GM21529 (cell line): Measurements from ENCODE around the gene PPP2CA.
"Not testable (repeated sequence)": the region's sequence is repeated elsewhere in the genome, so short reads cannot be mapped to it uniquely, and the experiment has no call there.

Experiments used
- ATAC-seq: cut with Tn5 transposase; IDR thresholded peaks from one replicate; pipeline ENCODE4 v1.9.1; 2021; ENCODE audit not compliant: unreplicated experiment

PPP2CA gene

GRCh38 chr5:134245692-134246091, 19.8 kb upstream of the PPP2CA start:
- no peak for ATAC-seq

DNA sequence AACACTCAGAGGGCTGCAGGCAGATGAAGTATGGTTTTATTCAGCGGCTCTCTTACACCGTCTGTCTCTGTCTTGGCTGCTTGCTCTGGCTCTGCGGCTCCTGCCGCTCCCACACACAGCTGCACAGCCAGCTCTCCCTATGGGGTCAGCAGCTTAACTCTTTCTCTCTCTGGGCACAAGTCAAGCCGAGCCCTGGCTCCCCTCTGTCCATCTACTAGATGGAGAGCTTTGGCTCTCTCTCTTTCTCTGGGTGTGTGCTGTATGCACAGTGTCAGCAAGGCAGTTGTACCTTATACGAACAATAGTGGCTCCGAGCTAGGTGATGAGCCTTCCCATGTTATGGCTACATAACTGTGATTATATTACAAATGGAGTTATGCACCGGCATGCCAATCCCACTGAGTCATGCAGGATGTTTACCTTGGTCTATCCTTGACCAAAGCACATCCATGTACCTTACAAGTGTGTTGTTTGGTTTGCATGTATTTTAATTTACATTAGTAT, 19.3 kb upstream of the PPP2CA start:
- ATAC-seq = no peak

GRCh38 chr5:134242146-134242545, 16.3 kb upstream of the PPP2CA start:
- no peak for ATAC-seq

DNA sequence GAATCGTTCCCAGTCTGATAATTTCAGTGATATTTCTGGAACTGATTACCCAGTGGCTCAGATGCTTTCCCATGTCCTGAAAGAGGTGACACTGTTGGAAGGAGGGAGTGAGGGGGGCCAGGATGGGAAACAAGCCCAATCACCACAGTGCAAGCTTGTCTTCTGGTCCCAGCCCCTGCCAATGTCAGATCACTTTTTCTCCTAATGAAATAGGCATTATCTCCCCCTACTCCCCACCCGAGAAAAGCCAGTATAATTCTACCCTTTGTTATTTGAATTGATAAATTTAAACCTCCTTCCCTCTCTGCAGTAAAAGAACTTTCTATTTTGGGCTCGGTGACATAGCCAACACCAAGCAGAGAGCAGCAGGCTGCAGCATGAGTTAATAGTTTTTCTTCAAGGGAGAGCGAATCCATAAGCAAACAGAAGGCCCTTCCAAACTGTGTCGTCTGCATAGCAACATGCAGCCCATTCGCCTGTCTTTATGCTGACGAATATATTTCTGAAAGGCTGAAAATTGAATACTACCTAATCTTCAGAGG, 14.6 kb upstream of the PPP2CA start:
- no peak for ATAC-seq

DNA sequence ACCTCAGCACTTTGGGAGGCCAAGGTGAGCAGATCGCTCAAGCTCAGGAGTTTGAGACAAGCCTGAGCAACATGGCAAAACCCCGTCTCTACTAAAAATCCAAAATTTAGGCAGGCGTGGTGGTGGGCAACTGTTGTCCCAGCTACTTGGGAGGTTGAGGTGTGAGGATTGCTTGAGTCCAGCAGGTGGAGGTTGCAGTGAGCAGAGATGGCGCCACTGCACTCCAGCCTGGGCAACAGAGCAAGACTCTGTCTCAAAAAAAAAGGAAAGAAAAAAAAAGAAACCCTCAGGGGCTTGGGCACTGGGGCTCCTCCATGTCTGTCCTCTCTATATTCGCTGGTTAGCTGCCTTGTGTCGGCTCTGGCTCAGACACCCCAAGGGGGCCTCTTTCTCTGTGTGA, 10.9 kb upstream of the PPP2CA start:
- no peak for ATAC-seq

DNA sequence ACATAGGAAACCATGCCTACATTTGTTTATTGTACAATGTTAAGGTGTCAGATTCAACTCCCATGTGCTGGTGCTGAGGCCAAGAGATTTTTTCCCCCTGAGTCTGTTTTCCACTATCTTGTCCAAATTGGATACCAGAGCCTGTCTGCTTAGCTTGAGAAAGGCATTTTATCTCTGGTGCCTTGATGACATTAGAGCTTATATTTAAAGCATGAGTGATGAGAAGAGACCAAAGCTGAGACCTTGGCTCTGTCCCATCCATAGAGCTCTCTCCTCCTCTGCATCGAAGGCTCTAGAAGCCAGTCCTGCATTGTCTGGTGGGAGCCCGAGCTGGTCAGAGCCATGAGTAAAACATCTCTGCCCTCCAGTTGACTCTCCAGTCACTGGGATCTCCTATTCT, 10.4 kb upstream of the PPP2CA start:
- no peak for ATAC-seq

- ATAC-seq = no peak
Measured at GRCh38 chr5:134228624-134229023, 2.8 kb upstream of the PPP2CA start.

- ATAC-seq = no peak
Measured at GRCh38 chr5:134227776-134228175, 1.9 kb upstream of the PPP2CA start.

DNA sequence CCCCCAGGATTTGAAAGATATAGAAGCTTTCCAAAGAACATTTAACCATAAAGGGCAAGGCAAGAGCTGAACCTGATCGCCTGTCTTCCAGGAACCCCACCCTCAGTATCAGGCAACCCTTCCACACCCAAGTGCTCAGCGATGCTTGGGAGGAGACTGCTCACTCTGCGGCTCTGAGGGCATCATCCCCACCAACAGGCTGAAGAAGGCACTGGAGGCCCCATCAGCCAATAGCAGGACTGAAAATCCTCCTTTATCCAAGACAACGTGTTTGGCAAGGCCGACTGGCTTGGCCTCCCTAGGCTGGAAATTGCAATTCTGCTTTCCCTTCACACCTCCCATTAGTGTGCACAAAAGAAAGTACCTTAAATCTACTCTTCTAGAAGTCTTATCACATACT, 1.4 kb upstream of the PPP2CA start:
- no peak for ATAC-seq

DNA sequence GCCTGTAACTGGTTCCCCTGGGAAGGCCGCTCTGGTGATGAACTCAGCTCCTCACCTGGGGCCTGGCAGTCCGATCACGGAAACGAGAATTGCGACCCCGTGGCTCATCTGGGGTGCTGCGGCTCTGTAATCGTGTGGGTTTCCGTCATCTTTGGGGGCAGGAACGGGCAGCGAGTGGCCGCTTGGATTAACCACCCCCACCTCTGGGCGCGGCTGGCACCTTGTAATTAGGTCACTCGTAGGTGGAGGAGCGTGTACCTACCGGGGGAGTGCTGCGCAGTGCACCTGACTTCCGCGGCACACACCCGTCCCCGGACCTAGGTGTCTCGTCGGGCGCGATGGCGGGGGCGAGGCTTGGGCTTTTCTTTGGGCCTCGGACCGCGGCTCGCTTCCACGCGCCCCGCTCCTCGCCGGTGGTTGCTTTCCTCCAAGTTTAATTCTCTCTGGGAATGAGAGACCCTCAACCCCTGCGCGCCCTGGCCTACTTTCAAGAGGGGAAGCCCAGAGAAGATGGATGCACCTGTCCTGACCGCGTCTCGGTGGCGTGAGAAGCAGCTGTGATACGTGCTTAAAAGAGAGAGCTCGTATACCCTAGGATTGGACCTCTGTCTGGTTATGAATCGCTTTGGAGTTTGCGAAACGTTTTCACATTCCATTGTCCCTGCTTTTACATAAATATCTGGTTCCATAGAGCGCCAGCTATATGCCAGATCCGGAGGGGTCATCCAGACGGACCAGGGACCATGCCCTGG, 744 bp upstream of the PPP2CA start:
- peak; percentile 17 for ATAC-seq

GRCh38 chr5:134224888-134225779, 739 bp downstream of the PPP2CA start:
- ATAC-seq = peak; percentile 32

GRCh38 chr5:134223406-134224248, 2.2 kb downstream of the PPP2CA start:
- no peak for ATAC-seq

GRCh38 chr5:134221690-134222089, 4.2 kb downstream of the PPP2CA start:
- ATAC-seq = not testable (repeated sequence)

DNA sequence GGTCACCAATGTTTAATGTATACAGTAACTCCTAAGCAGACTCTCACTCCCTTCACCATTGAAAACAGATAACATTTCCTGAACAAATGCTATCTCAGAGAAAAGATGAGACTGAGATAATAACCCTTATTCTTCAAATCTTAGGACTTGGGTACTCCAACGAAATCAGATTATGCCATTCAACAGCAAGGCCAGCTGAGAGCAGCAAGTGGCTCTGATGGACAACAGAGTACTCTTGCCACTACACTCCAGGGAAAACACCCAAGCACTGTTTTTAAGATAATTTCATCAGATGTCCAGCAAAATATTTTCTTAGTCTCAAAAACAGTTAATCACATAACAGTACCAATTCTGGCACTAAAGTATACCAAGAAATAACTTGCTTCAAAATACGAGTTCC, 10.1 kb downstream of the PPP2CA start:
- no peak for ATAC-seq

DNA sequence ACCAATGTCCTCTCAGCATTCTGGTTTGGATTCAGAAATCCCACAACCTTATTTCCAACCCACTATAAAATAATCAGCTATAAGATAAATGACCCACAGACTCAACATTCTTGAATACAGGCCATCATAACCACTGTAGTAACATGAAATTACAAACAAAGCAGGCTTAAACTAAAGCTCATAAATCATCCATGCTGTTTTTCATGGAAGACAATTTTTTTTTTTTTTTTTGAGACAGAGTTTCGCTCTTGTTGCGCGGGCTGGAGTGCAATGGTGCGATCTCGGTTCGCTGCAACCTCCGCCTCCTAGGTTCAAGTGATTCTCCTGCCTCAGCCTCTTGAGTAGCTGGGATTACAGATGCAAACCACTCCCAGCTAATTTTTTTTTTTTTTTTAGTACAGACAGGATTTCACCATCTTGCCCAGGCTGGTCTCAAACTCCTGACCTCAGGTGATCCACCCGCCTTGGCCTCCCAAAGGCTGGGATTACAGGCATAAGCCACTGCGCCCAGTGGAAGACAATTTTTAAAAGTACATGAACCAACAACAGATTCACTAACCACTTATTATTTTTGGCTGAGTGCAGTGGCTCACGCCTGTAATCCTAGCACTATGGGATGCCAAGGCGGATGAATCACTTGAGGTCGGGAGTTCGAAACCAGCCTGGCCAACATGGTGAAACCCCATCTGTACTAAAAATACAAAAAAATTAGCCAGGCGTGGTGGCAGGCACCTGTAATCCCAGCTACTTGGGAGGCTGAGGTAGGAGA, 14.4 kb downstream of the PPP2CA start:
- not testable (repeated sequence) for ATAC-seq

DNA sequence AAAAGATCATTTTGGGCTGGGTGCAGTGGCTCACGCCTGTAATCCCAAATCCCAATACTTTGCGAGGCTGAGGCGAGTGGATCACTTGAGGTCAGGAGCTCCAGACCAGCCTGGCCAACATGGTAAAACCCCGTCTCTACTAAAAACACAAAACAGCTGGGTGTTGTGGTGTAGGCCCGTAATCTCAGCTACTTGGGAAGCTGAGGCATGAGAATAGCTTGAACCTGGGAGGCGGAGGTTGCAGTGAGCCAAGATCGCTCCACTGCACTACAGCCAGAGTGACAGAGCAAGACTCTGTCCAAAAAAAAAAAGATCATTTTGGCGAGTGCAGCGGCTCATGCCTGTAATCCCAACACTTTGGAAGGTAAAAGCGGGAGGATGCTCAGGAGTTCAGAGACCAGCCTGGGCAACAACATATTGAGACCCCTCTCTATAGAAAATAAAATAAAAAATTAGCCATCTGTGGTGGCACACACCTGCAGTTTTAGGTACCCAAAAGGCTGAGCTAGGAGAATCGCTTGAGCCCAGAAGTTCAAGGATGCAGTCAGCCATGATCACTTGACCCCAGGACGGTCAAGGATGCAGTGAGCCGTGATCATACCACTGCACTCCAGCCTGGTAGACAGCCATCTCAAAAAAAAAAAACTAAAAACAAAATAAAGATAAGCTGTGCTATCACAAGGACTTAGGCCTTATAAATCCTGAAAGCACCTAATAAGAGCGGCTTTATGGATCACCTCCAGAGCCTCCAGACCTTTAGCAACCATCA, 16.2 kb downstream of the PPP2CA start:
- ATAC-seq = no peak

- ATAC-seq = no peak
Measured at GRCh38 chr5:134207696-134208095, 18.2 kb downstream of the PPP2CA start.

DNA sequence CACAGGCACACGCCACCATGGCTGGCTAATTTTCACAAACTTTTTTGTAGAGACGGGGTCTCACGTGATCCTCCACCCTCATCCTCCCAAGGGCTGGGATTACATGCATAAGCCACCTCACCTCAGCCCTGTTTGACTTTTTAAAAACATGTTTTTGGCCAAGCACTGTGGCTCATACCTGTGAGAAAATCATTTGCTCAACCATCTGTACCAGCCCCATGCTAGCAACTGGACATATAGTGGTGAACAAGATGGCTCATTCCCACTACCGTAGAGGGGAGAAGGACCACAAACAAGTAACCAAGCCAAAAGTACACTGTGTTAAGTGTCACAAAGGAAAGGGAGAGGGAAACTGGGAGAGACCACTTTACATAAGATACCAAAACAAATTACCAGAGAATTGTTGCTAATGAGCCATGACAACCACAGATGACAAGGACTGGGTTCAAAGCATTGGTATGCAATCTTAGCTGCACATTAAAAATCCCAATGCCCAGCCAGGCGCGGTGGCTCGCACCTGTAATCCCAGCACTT, 19.2 kb downstream of the PPP2CA start:
- no peak for ATAC-seq

GRCh38 chr5:134204575-134204974, 21.3 kb downstream of the PPP2CA start:
- no peak for ATAC-seq
